HG02981 (cell line): Measurements from ENCODE around the gene SETD3.

ENCODE experiments used
- ATAC-seq: cut with Tn5 transposase; IDR thresholded peaks from one replicate; pipeline ENCODE4 v1.9.1; 2021; ENCODE audit warnings: mild to moderate bottlenecking, moderate library complexity; ENCODE audit not compliant: unreplicated experiment

The SETD3 gene

GRCh38 chr14:99426265-99426664, 54.4 kb downstream of the SETD3 start:
- ATAC-seq: no peak

- ATAC-seq: no peak
These were observed 55.4 kb downstream of the SETD3 start for GRCh38 chr14:99425272-99425681.

- ATAC-seq: no peak
These were observed 56.3 kb downstream of the SETD3 start for GRCh38 chr14:99424306-99424877.

- ATAC-seq: no peak
These were observed 57.2 kb downstream of the SETD3 start for GRCh38 chr14:99423434-99423833.

GRCh38 chr14:99422228-99423010, 58.2 kb downstream of the SETD3 start:
- ATAC-seq: no peak

GRCh38 chr14:99420711-99421110, 59.9 kb downstream of the SETD3 start:
- no peak for ATAC-seq

- ATAC-seq: no peak
These were observed 60.8 kb downstream of the SETD3 start for GRCh38 chr14:99419905-99420304.

GRCh38 chr14:99418242-99418641, 62.4 kb downstream of the SETD3 start:
- no peak for ATAC-seq

- ATAC-seq: no peak
These were observed 63.8 kb downstream of the SETD3 start for GRCh38 chr14:99416909-99417308.

GRCh38 chr14:99415496-99416281, 65.0 kb downstream of the SETD3 start:
- ATAC-seq: peak; percentile 97

- no peak for ATAC-seq
These were observed 66.7 kb downstream of the SETD3 start for GRCh38 chr14:99413911-99414310.

GRCh38 chr14:99413172-99413571, 67.5 kb downstream of the SETD3 start:
- no peak for ATAC-seq

GRCh38 chr14:99412117-99413061, 68.3 kb downstream of the SETD3 start:
- ATAC-seq: no peak

- ATAC-seq: no peak
These were observed 70.6 kb downstream of the SETD3 start for GRCh38 chr14:99410019-99410418.

- no peak for ATAC-seq
These were observed 71.7 kb downstream of the SETD3 start for GRCh38 chr14:99408971-99409289.

- no peak for ATAC-seq
These were observed 72.2 kb downstream of the SETD3 start for GRCh38 chr14:99408286-99408970.

- ATAC-seq: no peak
These were observed 73.2 kb downstream of the SETD3 start for GRCh38 chr14:99407416-99407815.

GRCh38 chr14:99402950-99403349, 77.7 kb downstream of the SETD3 start:
- ATAC-seq: no peak

GRCh38 chr14:99402285-99402648, 78.4 kb downstream of the SETD3 start:
- no peak for ATAC-seq

GRCh38 chr14:99401621-99402284, 78.9 kb downstream of the SETD3 start:
- ATAC-seq: no peak
